WTC11 (cell line): Measurements from ENCODE around the gene RGS9BP.
"Not testable (repeated sequence)": the region's sequence is repeated elsewhere in the genome, so short reads cannot be mapped to it uniquely, and the experiment has no call there.

Source experiments
- AFF4 ChIP-seq: sonication (generic); formaldehyde crosslinking; IDR thresholded peaks from 2 replicates; pipeline ENCODE4 v1.8.1; 2023; ENCODE audit warnings: mild to moderate bottlenecking, missing genetic modification reagents, borderline replicate concordance
- ATF6 ChIP-seq: sonication (generic); formaldehyde crosslinking; IDR thresholded peaks from 2 replicates; pipeline ENCODE4 v1.8.1; 2023; ENCODE audit warnings: mild to moderate bottlenecking, missing genetic modification reagents
- CBFB ChIP-seq: sonication (generic); formaldehyde crosslinking; IDR thresholded peaks from 2 replicates; pipeline ENCODE4 v1.8.1; 2022; ENCODE audit warnings: mild to moderate bottlenecking, low read depth, missing genetic modification reagents
- CREM ChIP-seq: sonication (generic); formaldehyde crosslinking; IDR thresholded peaks from 2 replicates; pipeline ENCODE4 v1.8.1; 2022; ENCODE audit warnings: mild to moderate bottlenecking, missing genetic modification reagents, moderate library complexity
- CTCF ChIP-seq: fragments of 200-600 bp; IDR thresholded peaks from 2 replicates; pipeline ENCODE4 v1.8.0; 2022; ENCODE audit warnings: antibody characterized with exemption
- E2F1 ChIP-seq: sonication (generic); formaldehyde crosslinking; IDR thresholded peaks from 2 replicates; pipeline ENCODE4 v1.8.0; 2022; ENCODE audit warnings: mild to moderate bottlenecking, missing genetic modification reagents
- ESRRA ChIP-seq: sonication (generic); formaldehyde crosslinking; IDR thresholded peaks from 2 replicates; pipeline ENCODE4 v1.8.1; 2022; ENCODE audit warnings: mild to moderate bottlenecking, missing genetic modification reagents, borderline replicate concordance
- SP1 ChIP-seq: sonication (generic); formaldehyde crosslinking; conservative IDR thresholded peaks from 2 replicates; pipeline ENCODE4 v1.8.1; 2022; ENCODE audit warnings: missing genetic modification reagents
- TEAD1 ChIP-seq: sonication (generic); formaldehyde crosslinking; IDR thresholded peaks from 2 replicates; pipeline ENCODE4 v1.8.0; 2022; ENCODE audit warnings: mild to moderate bottlenecking, missing genetic modification reagents
- TEAD4 ChIP-seq: sonication (generic); formaldehyde crosslinking; IDR thresholded peaks from 2 replicates; pipeline ENCODE4 v1.8.0; 2022; ENCODE audit warnings: mild to moderate bottlenecking, missing genetic modification reagents
- USF2 ChIP-seq: sonication (generic); formaldehyde crosslinking; IDR thresholded peaks from 2 replicates; pipeline ENCODE4 v1.8.1; 2023; ENCODE audit warnings: mild to moderate bottlenecking, missing genetic modification reagents, moderate library complexity
- ZMAT4 ChIP-seq: fragments of 250-450 bp; sonication (Bioruptor Pico); IDR thresholded peaks from 2 replicates; pipeline ENCODE4 v1.9.0; 2021; ENCODE audit warnings: mild to moderate bottlenecking
- ZNF281 ChIP-seq: sonication (generic); formaldehyde crosslinking; IDR thresholded peaks from 2 replicates; pipeline ENCODE4 v1.8.0; 2023; ENCODE audit warnings: mild to moderate bottlenecking, missing genetic modification reagents

- not testable (repeated sequence) for TF ChIP-seq CTCF; USF2 (CRISPR knock-in tag); E2F1 (CRISPR knock-in tag); ATF6 (CRISPR knock-in tag); SP1 (CRISPR knock-in tag); CBFB (CRISPR knock-in tag); ESRRA; TEAD4 (CRISPR knock-in tag); CREM (CRISPR knock-in tag); AFF4 (CRISPR knock-in tag); ZNF281 (CRISPR knock-in tag); ZMAT4 (CRISPR knock-in tag); TEAD1 (CRISPR knock-in tag)
These were observed 17.8 kb downstream of the RGS9BP start for GRCh38 chr19:32693151-32694108.
